Osteocyte (in vitro differentiated cells): ENCODE results near the gene SNRNP70. TPM values are rescaled to one million over a fixed set of nuclear protein-coding genes. Genes with fewer than 3 reads are reported as not detected.
"Not testable (repeated sequence)": the region's sequence is repeated elsewhere in the genome, so short reads cannot be mapped to it uniquely, and the experiment has no call there.

ENCODE experiments used
- DNase-seq: peaks from one replicate; pipeline ENCODE4 v3.0.0; 2021; ENCODE audit warnings: mixed read lengths; ENCODE audit not compliant: unreplicated experiment; ENCODE audit errors: extremely low spot score
- H3K27ac Mint-ChIP-seq: one replicate; pipeline ENCODE4 v1.8.0; 2021; ENCODE audit warnings: mild to moderate bottlenecking, mixed read lengths; ENCODE audit not compliant: unreplicated experiment
- H3K27me3 Mint-ChIP-seq: one replicate; pipeline ENCODE4 v1.8.0; 2021; ENCODE audit warnings: mixed read lengths; ENCODE audit not compliant: unreplicated experiment
- H3K36me3 Mint-ChIP-seq: one replicate; pipeline ENCODE4 v1.8.0; 2021; ENCODE audit warnings: mixed read lengths; ENCODE audit not compliant: unreplicated experiment
- H3K4me1 Mint-ChIP-seq: one replicate; pipeline ENCODE4 v1.8.0; 2021; ENCODE audit warnings: mixed read lengths; ENCODE audit not compliant: unreplicated experiment
- H3K4me3 Mint-ChIP-seq: one replicate; pipeline ENCODE4 v1.8.0; 2021; ENCODE audit warnings: mild to moderate bottlenecking, moderate library complexity, mixed read lengths; ENCODE audit not compliant: unreplicated experiment
- H3K9me3 Mint-ChIP-seq: one replicate; pipeline ENCODE4 v1.8.0; 2021; ENCODE audit warnings: mixed read lengths; ENCODE audit not compliant: unreplicated experiment
- CTCF ChIP-seq: fragments of 200-600 bp; sonication (generic); IDR thresholded peaks from 2 replicates; pipeline ENCODE4 v1.5.0; 2021; ENCODE audit warnings: antibody characterized with exemption, mild to moderate bottlenecking, moderate library complexity
- total RNA-seq: library from RNA; stranded (reverse); gene quantifications from 2 replicates; pipeline ENCODE4 v1.2.1, GENCODE V29; 2021

The SNRNP70 gene
- total RNA-seq, 1 donor from 2014 or later, result 286 TPM

GRCh38 chr19:49119411-49120324 lies 34.4 kb downstream of the SNRNP70 start, which contains the start of gene PPFIA3:
Gene PPFIA3, plus strand, starts transcription at chr19:49119544. Its CDS starts 8,330 bp downstream, at chr19:49127874.
- H3K36me3 Mint-ChIP-seq, result no peaks in the 10 kb centered on the region
- no peaks in the 10 kb centered on the region for H3K9me3 Mint-ChIP-seq
- no peak for TF ChIP-seq CTCF
- H3K27me3 Mint-ChIP-seq, result no peaks in the 10 kb centered on the region
- H3K4me1 Mint-ChIP-seq, result peaks cover 23% of the 10 kb centered on the region
- H3K27ac Mint-ChIP-seq, result peak within 1 kb of the TSS; percentile 84
- DNase-seq, result peak; percentile 92
- H3K4me3 Mint-ChIP-seq, result peak within 1 kb of the TSS; percentile 83

- H3K4me3 Mint-ChIP-seq, result peak overlapping the region; percentile 22
- peaks cover 23% of the 10 kb centered on the region for H3K4me1 Mint-ChIP-seq
- H3K27me3 Mint-ChIP-seq, result no peaks in the 10 kb centered on the region
- TF ChIP-seq CTCF, result no peak
- no peak overlapping the region for H3K27ac Mint-ChIP-seq
- H3K36me3 Mint-ChIP-seq, result no peaks in the 10 kb centered on the region
- DNase-seq, result no peak
- no peaks in the 10 kb centered on the region for H3K9me3 Mint-ChIP-seq
Observed at GRCh38 chr19:49120325-49120683, 35.1 kb downstream of the SNRNP70 start.

- no peak overlapping the region for H3K27ac Mint-ChIP-seq
- H3K36me3 Mint-ChIP-seq, result no peaks in the 10 kb centered on the region
- no peak for TF ChIP-seq CTCF
- H3K9me3 Mint-ChIP-seq, result no peaks in the 10 kb centered on the region
- peaks cover 23% of the 10 kb centered on the region for H3K4me1 Mint-ChIP-seq
- no peak for DNase-seq
- H3K27me3 Mint-ChIP-seq, result no peaks in the 10 kb centered on the region
- peak overlapping the region; percentile 44 for H3K4me3 Mint-ChIP-seq
Observed at GRCh38 chr19:49120868-49121267, 35.6 kb downstream of the SNRNP70 start.

GRCh38 chr19:49121841-49122240 lies 36.6 kb downstream of the SNRNP70 start:
- not testable (repeated sequence) for H3K9me3 Mint-ChIP-seq, DNase-seq, H3K27me3 Mint-ChIP-seq, H3K36me3 Mint-ChIP-seq, H3K4me3 Mint-ChIP-seq, H3K27ac Mint-ChIP-seq
- peaks cover 19% of the 10 kb centered on the region for H3K4me1 Mint-ChIP-seq

GRCh38 chr19:49123285-49123684 lies 38.0 kb downstream of the SNRNP70 start:
- not testable (repeated sequence) for H3K27me3 Mint-ChIP-seq, DNase-seq, H3K9me3 Mint-ChIP-seq, H3K27ac Mint-ChIP-seq, H3K36me3 Mint-ChIP-seq, H3K4me3 Mint-ChIP-seq
- peaks cover 16% of the 10 kb centered on the region for H3K4me1 Mint-ChIP-seq

GRCh38 chr19:49125025-49125731 lies 39.9 kb downstream of the SNRNP70 start:
- Mint-ChIP-seq H3K4me1 (peaks cover 21% of the 10 kb centered on the region), H3K27me3 (no peaks in the 10 kb centered on the region), H3K27ac (no peak overlapping the region), H3K36me3 (no peaks in the 10 kb centered on the region), H3K9me3 (no peaks in the 10 kb centered on the region), H3K4me3 (no peak overlapping the region)
- TF ChIP-seq CTCF, result no peak
- no peak for DNase-seq
